Panc1 (cell line): ENCODE measurements around the gene PKP1. TPM values are rescaled to one million over a fixed set of nuclear protein-coding genes. Genes with fewer than 3 reads are reported as not detected.

Experiments used
- ATAC-seq: fragments of 200-7000 bp; cut with Tn5 transposase; 2 replicates; pipeline ENCODE4 v1.9.1; 2020; ENCODE audit warnings: mild to moderate bottlenecking, moderate library complexity
- BruUV-seq: library from RNA; stranded (reverse); fragments of 400-500 nt; replicated peaks from 2 replicates; lab custom pipeline; 2021; lab: Mats Ljungman, UMichigan
- CTCF ChIA-PET: fragments of 300-600 bp; sonication (Branson Sonifier 250); formaldehyde crosslinking; loops from one replicate; lab custom pipeline; 2022; ENCODE audit warnings: antibody characterized with exemption; lab: Charles Lee
- POLR2A ChIA-PET: fragments of 300-600 bp; sonication (Branson Sonifier 250); formaldehyde crosslinking; loops from one replicate; lab custom pipeline; 2022; ENCODE audit warnings: antibody characterized with exemption; lab: Charles Lee
- DNase-seq: peaks from one replicate; pipeline ENCODE4 v3.0.0-alpha.2; 2010; ENCODE audit warnings: low read depth, low spot score
- H3K27ac ChIP-seq: 2 replicates; pipeline ENCODE4 v1.5.1; 2011; ENCODE audit warnings: mild to moderate bottlenecking, low read length, inconsistent platforms
- H3K27me3 ChIP-seq: fragments of 200-500 bp; sonication (Bioruptor generic); 2 replicates; pipeline ENCODE4 v1.6.0; 2014; ENCODE audit warnings: low read length, inconsistent platforms; ENCODE audit not compliant: control insufficient read depth, insufficient read depth
- H3K36me3 ChIP-seq: fragments of 200-500 bp; sonication (Bioruptor generic); 2 replicates; pipeline ENCODE4 v1.5.1; 2014; ENCODE audit warnings: inconsistent platforms, mild to moderate bottlenecking, low read length, moderate library complexity; ENCODE audit not compliant: control insufficient read depth, insufficient read depth
- H3K4me1 ChIP-seq: 2 replicates; pipeline ENCODE4 v1.5.1; 2011; ENCODE audit warnings: inconsistent platforms, mild to moderate bottlenecking, low read length, moderate library complexity; ENCODE audit not compliant: control insufficient read depth, insufficient read depth
- H3K4me3 ChIP-seq, 2 experiments: 2 replicates each; pipeline ENCODE4 v1.5.1; 2011 to 2012; ENCODE audit warnings: low read depth in 2 of 2, low read length in 2 of 2, mild to moderate bottlenecking in 2 of 2, inconsistent platforms in 1 of 2, moderate library complexity in 1 of 2
- H3K9me3 ChIP-seq: fragments of 200-500 bp; sonication (Bioruptor generic); 2 replicates; pipeline ENCODE4 v1.5.1; 2014; ENCODE audit warnings: low read depth, mild to moderate bottlenecking, inconsistent platforms, low read length, moderate library complexity; ENCODE audit not compliant: control insufficient read depth, insufficient read depth
- POLR2AphosphoS5 ChIP-seq: IDR thresholded peaks from 2 replicates; pipeline ENCODE4 v1.6.1; 2012; ENCODE audit warnings: mild to moderate bottlenecking, low read depth, low read length, moderate library complexity
- SIN3A ChIP-seq: IDR thresholded peaks from 2 replicates; pipeline ENCODE4 v1.6.1; 2012; ENCODE audit warnings: low read depth, mild to moderate bottlenecking, low read length, moderate library complexity, borderline replicate concordance; ENCODE audit not compliant: insufficient read depth
- TCF7L2 ChIP-seq: IDR thresholded peaks from 2 replicates; pipeline ENCODE4 v1.6.1; 2011; ENCODE audit warnings: mild to moderate bottlenecking, low read depth, low read length, inconsistent platforms
- in situ Hi-C: cut with HindIII; loops from 2 replicates; pipeline ENCODE4 v1.10.0; 2016; ENCODE audit warnings: low sequenced_read_pairs, low pct_unique_long_range_greater_than_20kb
- intact Hi-C: fragments of 100-400 bp; cut with micrococcal nuclease; formaldehyde crosslinking; loops from one replicate; pipeline ENCODE4 v1.10.0; 2022; ENCODE audit not compliant: unreplicated experiment
- total RNA-seq: library from RNA; stranded (reverse); gene quantifications from one replicate; pipeline ENCODE4 v1.2.1, GENCODE V29; 2021; ENCODE audit not compliant: unreplicated experiment
- TF ChIP-seq, protein P1 (sequence below): fragments of 450-650 bp; IDR thresholded peaks from 2 replicates; pipeline ENCODE4 v1.5.1; 2017; ENCODE audit warnings: mild to moderate bottlenecking
- TF ChIP-seq, protein P2 (sequence below), 2 experiments: IDR thresholded peaks; 2 replicates each; pipeline ENCODE4 v1.6.1; 2011 to 2012; ENCODE audit warnings: low read depth in 2 of 2, control low read depth in 1 of 2, low read length in 1 of 2, mild to moderate bottlenecking in 1 of 2, moderate library complexity in 1 of 2; ENCODE audit not compliant: insufficient read depth in 1 of 2

Gene PKP1
- total RNA-seq, 1 experiment from 2014 or later: 0.44 TPM

DNA sequence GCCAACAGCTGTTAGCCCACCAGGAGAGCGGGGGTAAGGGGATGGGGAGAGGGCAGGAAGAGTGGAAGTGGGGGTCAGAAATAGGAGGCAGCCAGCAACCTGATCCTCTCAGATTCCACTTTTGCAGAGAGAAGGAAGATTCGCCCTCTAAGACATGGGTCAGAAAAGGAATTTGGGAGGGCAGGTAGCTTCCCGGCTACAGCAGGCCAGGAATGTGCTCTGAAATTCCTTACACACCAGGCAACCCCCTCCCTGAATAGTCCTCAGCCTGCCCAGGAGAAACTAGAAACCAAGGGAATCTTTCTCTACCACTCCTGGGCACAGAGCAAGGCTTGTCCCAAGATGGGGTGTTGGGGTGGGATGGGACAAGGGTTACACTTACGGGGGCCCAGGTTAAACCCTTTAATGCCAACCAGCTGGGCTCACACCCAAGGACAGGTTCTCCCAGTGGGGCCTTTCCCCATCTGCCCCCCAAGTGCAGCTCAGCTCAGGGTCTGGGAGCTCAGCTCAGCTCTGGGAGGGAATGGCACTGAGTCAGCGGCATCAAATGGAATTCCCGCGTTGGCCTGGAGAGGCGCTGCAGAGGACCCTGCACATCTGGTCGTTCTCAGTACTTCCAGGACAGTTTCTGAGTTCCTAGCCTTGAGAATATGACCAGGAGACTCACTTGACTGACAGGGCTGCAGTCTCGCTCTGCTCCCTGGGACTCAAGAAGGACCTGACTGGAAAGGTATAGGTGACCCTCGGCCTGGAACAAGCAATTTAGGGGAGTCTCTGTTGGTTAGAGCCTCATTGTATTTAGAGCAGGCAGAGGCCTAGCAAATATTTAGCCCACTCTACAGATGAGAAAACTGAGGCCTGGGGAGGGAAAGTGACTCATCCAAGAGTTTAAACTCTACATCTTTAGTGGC lies 93.4 kb downstream of the PKP1 start:
- H3K36me3 ChIP-seq: no peaks in the 10 kb centered on the region
- in situ Hi-C loops (no loop called here), intact Hi-C loops (no loop called here)
- ATAC-seq: no peak
- no peaks in the 10 kb centered on the region for H3K9me3 ChIP-seq
- H3K4me1 ChIP-seq: no peaks in the 10 kb centered on the region
- H3K4me3 ChIP-seq: no peak overlapping the region
- H3K27ac ChIP-seq: no peak overlapping the region
- no TSS peak for BruUV-seq
- POLR2A ChIA-PET: interaction anchor here (0.6 kb wide), 1 partner anchor 525 kb away, joined by 3 read pairs; no protein-coding TSS in a partner anchor
- H3K27me3 ChIP-seq: peaks cover 10% of the 10 kb centered on the region; the same call in 1 of the 2 replicates
- DNase-seq: no peak
- CTCF ChIA-PET: no interaction called here
- TF ChIP-seq, protein P1, sequence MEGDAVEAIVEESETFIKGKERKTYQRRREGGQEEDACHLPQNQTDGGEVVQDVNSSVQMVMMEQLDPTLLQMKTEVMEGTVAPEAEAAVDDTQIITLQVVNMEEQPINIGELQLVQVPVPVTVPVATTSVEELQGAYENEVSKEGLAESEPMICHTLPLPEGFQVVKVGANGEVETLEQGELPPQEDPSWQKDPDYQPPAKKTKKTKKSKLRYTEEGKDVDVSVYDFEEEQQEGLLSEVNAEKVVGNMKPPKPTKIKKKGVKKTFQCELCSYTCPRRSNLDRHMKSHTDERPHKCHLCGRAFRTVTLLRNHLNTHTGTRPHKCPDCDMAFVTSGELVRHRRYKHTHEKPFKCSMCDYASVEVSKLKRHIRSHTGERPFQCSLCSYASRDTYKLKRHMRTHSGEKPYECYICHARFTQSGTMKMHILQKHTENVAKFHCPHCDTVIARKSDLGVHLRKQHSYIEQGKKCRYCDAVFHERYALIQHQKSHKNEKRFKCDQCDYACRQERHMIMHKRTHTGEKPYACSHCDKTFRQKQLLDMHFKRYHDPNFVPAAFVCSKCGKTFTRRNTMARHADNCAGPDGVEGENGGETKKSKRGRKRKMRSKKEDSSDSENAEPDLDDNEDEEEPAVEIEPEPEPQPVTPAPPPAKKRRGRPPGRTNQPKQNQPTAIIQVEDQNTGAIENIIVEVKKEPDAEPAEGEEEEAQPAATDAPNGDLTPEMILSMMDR: peak; percentile 67
- no peak for TF ChIP-seq POLR2AphosphoS5

DNA sequence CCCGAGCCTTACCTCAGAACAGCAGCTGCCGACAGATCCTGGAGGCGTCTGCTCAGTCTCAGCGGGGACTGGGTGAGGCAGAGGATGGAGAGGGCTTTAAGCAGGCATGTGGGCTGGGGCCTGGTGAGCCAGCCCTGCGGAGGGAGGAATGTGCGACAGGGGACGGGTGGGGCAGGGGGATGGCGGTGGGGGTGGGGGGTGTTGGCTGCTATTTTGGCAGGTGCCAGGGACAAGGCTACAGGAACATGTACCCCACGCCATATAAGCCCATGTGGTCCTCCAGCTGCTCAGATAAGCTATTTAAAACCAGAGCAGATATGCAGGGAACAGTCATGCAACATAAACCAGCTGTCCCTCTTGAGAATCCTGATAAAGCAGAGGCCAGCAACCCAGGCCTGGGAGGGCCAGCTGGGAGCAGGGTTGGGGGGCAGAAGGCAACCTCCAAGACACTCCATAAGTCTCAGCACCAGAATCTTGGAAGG lies 94.3 kb downstream of the PKP1 start, which contains the start of gene TNNT2:
Gene TNNT2, minus strand, starts transcription at position 70 of the 482 bp plus-strand sequence. CDS start 4,426 bp downstream, outside the sequence.
- Histone ChIP-seq H3K4me3 (no peak within 1 kb of the TSS), H3K27me3 (peaks cover 10% of the 10 kb centered on the region; the same call in 1 of the 2 replicates), H3K4me1 (no peaks in the 10 kb centered on the region), H3K9me3 (no peaks in the 10 kb centered on the region), H3K36me3 (no peaks in the 10 kb centered on the region), H3K27ac (no peak within 1 kb of the TSS)
- TF ChIP-seq POLR2AphosphoS5: no peak
- TF ChIP-seq, protein P2, sequence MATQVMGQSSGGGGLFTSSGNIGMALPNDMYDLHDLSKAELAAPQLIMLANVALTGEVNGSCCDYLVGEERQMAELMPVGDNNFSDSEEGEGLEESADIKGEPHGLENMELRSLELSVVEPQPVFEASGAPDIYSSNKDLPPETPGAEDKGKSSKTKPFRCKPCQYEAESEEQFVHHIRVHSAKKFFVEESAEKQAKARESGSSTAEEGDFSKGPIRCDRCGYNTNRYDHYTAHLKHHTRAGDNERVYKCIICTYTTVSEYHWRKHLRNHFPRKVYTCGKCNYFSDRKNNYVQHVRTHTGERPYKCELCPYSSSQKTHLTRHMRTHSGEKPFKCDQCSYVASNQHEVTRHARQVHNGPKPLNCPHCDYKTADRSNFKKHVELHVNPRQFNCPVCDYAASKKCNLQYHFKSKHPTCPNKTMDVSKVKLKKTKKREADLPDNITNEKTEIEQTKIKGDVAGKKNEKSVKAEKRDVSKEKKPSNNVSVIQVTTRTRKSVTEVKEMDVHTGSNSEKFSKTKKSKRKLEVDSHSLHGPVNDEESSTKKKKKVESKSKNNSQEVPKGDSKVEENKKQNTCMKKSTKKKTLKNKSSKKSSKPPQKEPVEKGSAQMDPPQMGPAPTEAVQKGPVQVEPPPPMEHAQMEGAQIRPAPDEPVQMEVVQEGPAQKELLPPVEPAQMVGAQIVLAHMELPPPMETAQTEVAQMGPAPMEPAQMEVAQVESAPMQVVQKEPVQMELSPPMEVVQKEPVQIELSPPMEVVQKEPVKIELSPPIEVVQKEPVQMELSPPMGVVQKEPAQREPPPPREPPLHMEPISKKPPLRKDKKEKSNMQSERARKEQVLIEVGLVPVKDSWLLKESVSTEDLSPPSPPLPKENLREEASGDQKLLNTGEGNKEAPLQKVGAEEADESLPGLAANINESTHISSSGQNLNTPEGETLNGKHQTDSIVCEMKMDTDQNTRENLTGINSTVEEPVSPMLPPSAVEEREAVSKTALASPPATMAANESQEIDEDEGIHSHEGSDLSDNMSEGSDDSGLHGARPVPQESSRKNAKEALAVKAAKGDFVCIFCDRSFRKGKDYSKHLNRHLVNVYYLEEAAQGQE (IDR thresholded peaks at IDR 0.05; ENCODE audit: insufficient read depth in 1 of 2, low read depth in 2 of 2, low read length in 1 of 2): no peak
- TF ChIP-seq, protein P1: no peak
- TF ChIP-seq SIN3A: no peak
- no peak for TF ChIP-seq TCF7L2
- ChIA-PET POLR2A (no interaction called here), CTCF (interaction anchor here (0.6 kb wide), 1 partner anchor 104 kb away, joined by 3 read pairs; no protein-coding TSS in a partner anchor)
- BruUV-seq: no TSS peak
- in situ Hi-C loops: no loop called here
- ATAC-seq (no peak), DNase-seq (no peak)
- intact Hi-C loops: no loop called here
